NCI-H146 (cell line): Measurements from ENCODE around the gene NR6A1.

Source experiments
- DNase-seq: peaks from one replicate; lab custom pipeline; 2025; lab: John Stamatoyannopoulos, UW

NR6A1 gene

DNA sequence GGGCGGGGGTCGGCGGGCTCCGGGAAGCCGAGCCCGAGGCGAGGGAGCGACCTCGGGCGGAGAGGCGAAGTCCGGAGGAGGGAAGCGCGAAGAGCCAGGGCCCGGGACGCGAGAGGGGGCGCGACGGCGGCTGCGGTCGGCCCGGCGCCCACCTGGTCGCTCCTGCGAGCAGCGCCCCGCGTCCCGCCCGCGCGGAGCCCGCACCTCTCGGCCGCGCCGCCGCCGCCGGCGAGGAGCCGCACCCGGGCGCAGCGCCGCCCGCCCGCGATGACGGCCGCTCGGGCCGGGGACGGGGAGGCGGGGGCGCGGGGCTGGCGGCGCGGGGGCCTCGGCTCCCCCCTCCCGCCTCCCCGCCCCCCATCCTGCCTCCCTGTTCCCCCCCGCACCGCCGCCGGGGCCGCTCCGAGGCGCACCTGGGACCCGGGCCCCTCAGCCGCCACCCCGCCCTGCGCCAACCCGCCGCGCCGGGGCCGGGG, 266.5 kb downstream of the NR6A1 start:
- DNase-seq = no peak

DNA sequence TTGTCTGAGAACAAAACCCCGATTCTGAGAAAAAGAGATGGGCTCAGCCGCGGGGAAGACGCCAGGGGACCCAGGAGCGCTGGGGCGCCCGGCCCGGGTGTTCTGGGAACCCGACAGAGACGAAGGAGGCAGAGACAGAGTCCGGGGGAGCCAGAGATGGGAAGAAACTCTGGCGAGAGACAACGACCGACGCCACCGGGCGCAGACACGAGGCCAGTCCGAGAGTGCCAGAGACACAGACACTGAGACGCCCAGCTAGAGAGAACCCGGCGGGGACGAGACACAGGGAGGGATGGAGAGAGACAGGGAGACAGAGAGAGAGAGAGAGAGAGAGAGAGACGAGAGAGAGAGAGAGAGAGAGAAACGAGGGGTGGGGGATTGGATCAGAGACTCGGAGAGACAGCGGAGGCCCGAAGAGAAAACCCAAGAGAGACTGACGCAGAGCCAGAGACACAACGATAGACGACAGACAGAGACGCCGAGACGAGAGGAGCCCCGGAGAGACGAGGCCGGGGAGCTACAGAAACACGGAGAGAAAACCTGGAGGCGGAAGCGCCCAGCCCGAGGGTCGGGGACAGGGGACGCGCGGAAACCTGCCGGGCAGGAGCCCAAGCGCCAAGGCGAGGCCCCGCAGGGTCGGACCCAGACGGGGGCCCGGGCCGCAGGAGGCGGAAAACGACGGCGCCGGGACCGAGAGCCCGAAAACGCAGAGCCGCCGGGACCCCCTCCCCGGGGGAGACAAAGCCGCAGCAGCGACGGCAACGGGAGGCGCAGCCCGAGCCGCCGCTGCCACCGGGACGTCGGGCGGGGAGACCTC, 267.2 kb downstream of the NR6A1 start:
- DNase-seq = no peak

DNA sequence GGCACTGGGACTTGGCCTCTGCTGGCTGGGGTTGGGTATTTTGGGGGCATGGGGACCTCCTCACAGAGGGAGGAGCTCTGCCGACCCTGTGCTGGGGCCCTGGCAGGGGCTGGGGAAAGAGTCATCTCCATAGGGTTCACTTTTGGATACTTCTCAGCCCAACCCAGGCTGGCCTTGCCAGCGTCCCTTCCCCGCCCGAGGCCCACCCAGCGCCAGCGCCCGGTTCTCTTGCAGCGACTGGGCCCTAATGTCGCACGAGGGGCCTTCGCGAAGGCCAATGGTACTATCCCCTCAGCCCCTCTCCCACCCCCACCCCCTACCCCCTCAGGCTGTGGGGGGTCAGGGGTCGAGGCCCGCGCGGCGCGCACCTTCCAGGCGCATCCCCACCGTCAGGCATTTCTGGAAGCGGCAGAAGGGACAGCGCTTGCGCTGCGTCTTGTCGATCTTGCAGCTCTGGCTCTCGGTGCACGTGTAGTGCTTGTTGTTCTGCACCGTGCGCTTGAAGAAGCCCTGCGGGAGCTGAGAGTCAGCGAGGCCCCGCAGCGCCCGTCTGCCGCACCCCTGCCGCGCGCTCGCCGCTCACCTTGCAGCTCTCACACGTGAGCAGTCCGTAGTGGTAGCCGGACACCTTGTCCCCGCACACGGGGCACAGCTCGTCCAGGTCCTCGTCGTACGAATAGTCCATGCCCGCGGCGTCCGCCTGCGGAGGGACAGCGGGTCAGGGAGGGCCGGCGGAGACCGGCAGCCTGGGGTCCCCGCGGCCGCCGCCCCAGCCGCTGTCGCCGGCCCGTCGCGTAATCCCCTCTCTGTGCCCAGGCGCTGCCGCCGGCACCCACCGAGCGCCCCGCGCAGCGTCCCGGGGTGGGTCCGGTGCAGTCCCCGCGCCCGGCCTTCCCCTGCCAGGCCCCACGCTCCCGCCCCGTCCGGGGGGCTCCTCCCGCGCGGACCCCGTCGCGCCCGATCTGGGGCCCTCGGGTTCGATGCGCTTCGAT, 268.1 kb downstream of the NR6A1 start:
- DNase-seq = no peak

DNA sequence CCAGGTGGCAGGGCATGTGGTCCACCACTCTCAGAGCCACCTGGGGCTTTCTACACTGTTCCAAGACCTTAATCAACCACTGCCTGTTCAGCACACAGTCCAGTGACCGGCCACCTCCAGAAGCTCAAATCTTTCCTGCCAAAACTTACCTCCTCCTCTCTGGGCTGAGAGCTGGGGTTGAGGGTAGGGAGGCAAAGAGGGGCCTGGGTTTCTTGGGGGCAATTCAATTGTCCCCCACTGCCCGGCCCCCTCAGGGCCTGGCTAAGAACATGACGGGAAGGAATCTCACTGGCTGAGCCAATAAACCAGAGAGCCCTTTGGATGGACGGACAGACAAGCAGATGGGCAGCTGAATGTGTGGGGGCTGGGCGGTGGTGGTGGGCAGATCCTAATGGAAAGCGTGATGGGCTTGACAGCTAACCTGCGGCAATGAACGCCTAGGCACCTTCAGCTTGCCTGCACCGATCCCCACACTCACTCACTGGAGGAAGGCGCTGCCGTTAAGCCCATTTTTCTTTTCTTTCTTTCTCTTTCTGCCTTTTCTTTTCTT, 269.3 kb downstream of the NR6A1 start:
- no peak for DNase-seq

DNA sequence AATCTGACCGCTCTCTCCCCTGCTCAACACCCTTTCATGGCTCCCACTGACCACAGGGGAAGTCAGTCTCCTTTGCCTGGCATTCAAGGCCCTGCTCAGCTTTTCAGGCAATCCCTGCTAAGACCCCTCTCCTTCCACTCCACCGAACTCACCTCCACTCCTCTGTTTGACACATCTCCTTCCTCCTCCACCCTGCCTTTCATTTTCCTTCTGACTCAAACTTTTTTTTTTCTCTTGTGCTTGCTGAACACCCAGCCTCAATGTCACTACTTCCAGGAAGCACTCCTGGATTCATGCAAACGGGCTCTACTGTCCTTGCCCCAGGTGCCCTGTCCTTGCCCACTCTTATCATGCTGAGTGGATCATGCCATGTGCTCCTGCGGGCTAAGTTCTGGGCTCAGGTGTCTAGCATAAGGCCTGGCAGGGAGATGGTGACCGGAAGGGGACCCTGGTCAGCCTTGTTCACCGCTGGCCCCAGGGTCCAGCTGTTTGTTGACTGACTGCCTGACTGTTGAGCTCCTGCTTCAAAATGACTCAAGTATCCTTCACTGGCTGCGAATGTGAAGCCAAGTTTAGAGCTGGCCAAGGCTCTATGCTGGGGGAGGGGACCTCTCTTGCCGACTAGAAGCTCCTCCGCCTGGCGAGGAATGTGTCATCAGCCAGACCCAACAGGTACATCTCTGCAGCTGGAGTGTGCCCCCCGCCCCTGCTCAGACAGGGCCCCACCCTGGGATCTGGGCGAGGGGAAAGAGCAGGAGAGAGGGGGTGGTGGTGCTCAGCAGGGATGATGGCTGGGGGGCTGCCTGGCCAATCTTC, 270.1 kb downstream of the NR6A1 start:
- DNase-seq = no peak

DNA sequence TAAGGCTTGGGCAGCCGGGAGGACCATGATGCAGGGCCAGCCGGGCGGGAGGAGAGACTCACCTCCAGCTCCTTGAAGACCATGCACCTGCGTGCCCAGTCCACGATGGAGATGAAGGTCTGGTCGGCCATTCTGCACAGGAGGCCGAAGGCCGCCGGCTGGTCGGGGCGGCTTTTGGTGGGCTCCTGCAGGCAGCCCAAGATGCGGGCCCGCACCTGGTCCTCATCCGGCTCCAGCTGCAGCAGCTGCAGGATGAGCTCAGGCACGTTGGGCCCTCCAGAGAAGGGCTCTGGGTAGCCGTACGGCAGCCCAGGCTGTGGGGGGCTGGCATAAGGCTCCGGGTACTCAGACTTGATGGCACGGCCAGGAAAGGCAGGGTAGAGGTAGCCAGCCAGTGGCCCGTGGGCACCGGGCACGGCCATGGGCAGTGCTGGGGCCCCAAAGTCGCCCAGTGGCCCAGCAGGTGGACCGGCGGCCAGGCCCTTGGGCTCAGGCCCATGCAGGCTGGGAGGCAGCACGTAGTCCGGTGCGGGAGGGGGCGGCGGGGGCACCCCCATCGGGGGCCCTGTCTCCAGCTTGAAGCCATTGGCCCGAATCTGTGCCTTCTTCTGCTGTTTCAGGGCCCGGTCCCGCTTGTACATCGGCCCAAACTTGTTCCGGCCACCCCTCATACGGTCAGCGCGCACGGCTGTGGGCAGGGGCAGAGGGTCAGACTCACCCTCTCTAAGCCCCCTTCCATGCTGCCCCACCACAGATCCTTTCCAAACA, 270.9 kb downstream of the NR6A1 start:
- no peak for DNase-seq

DNA sequence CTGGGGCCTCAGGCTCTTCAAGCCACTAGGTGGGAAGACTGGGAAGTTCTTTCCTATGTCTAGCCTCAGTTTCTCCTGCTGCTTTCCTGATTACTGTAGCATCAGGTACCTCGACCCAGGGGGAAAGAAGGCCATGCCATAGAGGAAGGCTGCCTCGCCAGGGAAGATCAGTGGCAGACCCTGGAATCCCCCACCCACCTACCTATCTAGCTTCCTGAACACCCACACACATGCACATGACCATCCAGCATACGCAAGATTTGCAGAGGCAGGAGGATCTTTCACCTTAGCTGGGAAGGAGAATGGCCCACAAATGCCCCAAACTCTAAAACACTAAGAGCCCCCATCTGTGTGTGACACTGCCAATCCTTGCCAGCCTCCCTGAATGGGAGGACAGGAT, 271.9 kb downstream of the NR6A1 start:
- DNase-seq = no peak

DNA sequence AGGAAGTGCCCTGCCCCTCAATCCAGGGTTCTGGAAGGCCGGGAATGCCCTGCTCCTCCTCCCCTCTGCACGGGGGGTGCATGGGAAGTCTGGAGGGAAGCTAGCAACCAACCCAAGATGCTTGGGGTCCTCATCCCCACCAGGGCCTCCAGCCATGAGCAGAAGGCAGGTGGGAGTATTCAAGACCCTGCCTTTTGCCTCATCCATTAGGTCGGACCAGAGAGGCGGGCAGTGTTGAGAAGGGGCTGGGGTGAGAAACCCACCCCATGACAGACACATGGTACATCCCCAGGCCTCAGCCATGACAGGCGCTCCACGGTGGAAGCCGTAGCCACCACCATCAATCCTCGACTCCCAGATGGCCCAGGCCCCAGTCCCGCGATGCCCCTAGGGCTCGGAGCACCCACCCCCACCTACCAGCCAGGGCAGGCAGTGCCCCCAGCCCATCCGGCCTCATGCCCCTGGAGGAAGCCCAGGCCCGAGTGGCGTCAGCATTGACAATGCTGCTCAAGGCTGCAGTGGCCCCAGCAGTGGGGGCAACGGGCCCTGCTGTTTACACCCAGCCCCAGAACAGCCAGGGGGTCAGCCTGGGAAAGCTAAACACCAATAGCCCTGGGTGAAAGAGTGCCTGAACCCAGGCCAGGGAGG, 272.5 kb downstream of the NR6A1 start:
- no peak for DNase-seq

DNA sequence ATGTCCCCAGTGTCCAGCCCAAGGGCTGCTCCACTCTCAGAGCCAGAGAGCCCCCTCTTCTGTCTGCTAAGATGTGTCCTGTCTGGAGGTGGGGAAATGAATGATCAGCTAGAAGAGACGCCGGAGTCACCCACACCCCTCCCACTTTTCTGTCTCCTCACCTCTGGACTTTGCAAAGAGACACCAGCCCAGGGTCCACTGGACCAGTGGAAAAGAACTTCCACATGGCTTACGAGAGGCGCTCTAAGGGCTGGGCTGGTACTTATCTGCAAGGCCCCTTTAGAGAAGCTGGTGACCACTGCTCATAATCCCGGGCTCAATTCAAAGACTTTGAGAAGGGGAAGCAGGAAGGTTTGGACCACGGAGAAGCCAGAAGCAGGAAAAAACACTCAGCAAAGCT, 273.1 kb downstream of the NR6A1 start:
- no peak for DNase-seq

DNA sequence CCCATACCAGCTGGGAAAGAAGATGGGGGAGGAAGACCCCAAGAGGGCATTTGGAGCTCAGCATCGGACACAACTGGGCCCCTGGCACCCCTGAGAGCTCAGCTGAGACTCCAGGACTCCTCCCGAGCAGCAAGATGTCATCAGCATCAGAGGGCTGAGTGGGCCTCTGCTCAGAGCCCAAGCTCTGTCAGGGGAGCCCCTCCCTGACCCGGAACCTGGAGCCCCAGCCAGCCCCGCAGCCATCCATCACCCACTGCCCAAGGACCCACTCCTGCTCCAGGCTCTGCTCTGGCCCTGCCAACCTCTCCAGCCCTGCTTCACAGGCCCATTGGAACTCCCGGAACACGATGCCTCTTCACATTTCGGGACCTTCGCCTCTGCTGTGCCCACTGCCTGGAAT, 273.7 kb downstream of the NR6A1 start:
- no peak for DNase-seq

DNA sequence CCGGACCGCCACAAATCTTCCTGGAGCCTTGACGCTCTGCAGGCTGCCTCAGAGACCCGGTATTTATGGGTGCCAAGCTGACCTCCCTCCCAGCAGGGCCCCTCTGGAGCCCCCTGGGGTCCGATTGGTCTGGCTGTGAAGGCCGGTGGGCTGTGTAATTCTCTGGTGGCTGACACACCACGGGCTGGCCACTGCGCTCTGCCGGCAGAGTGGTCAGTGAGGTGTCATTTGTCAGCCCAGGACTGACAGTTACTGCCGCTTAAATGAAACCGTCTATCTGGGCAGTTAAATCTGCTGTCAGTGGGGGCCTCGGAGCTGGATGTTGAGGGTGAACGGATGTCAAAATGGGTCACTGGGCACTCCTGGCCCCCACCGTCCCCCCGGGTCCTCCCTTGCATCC, 274.6 kb downstream of the NR6A1 start:
- DNase-seq = no peak

DNA sequence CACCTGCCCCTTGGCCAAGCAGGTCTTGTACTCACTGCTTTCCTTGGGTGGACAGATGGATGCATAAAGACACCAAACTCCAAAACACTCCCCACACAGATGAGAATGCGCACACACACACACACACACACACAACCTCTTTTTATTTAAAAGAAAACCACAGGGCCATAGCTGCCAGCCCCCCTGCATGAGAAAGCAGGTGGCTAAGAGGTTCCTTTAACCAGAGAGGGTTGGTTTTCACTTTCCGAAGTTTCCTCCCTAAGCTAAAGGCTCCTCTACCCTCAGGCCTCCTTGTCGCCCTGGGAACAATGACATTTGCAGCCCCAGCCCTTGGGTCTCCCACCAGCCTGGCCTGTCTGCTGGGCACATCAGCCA, 275.0 kb downstream of the NR6A1 start:
- DNase-seq = no peak

DNA sequence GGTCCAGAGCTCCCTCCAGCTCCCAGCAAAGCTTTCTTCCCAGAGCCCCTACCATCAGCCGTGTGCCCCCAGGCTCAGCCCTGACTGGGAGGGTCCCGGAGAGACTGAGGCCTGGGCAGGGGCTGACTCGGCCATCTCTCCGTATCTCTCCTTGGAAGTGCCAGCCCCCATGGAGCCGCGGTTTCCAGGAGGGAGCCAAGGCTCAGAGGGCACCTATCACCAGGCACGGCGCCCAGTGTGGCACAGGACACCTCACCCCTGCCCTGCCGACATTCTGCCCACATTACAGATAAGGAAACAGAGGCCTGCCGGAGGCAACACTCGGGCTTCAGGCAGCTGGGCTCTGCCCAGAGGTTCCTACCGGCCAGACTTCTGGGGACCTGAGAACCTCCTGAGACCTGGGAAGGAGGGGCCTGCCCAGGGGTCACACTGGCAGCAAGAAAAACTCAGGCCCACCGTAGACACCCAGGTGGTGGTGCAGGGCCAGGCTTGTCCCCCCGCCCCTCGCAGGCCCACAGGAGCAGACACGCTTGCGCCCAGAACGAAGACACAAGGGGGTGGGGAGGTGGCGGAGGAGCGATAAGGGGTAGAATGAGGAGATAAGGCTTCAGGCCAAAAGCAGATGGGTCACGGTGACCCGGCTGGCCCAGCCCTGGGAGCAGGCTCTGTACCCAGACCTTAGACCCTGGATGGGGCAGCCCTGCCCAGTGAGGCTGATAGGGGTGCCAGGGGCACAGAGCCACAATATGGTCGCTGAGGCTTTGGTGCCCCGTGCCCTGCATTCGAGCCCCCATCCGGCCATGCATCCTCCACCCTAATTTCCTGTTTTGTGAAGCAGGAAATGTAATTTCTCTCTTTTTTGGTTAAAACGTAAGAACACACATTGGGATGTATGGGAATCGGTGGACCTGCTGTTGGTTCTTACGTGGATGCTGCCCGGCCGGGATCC, 275.7 kb downstream of the NR6A1 start:
- no peak for DNase-seq

DNA sequence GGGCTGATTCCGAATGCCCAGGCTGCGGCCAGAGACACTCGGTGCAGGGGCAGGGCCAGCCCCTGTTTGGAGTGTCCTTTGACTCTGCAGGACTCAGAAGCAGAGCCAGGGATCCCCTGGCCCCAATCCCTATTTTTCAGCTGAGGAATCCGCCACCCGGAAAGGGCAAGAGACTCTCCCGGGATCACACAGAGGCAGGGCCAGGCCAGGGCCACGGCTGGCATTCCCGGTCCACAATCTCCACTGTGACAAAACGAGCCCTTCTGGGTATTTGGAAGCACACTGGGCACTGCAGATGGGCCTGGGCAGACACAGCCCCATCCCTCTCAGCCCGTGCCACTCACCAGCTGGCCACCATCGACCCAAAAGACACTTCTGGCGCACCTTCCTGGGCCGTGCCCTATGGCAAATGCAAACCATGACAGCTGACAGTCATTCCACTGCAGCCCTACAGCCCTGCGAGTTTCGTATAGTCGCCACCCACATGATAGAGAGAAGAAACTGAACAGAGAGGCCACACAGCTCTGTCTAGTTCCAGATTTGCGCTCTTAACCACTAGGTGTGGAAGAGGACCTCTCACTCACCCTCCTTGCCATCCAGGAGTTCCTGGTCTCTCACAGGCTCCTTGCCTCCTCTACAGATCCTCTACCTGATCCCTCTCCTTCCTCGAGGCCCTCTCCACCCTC, 277.2 kb downstream of the NR6A1 start:
- DNase-seq = no peak

DNA sequence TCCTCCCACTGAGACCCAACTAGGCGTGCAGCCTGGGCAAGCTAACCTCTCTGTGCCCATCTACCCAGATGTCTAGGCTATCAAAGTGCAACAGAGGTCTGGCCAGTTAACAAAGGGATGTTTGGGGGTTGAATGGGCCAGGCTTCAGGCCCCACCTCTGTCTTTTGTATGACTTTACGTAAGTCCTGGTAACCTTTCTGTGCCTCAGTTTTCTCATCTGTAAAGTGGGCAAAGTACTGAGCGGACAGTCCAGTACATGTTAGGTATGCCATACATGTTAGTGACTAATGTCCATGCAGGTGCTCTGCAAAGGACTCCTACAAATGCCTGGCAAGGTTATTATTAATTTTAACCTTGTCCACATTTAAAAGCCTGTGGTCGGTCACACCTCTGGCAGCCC, 277.9 kb downstream of the NR6A1 start:
- DNase-seq = no peak

DNA sequence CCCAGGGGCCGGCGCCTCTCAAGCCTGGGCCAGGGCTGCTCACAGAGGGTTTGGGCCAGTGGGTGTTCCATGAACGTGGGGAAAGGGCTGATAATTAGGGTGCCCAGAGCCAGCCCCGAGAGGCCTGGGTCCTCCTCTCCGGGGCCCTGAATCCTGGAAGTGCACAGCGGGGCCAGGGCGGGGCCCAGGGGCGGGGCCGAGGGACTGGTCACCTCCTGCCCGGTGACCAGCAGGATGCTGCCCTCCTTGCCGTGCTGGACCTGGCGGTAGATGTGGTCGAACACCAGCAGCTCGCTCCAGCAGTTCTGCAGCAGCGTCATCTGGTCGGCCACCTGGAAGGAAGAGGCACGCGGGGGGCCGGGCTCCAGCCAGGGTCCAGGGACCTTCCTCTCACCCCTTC, 278.3 kb downstream of the NR6A1 start:
- no peak for DNase-seq

DNA sequence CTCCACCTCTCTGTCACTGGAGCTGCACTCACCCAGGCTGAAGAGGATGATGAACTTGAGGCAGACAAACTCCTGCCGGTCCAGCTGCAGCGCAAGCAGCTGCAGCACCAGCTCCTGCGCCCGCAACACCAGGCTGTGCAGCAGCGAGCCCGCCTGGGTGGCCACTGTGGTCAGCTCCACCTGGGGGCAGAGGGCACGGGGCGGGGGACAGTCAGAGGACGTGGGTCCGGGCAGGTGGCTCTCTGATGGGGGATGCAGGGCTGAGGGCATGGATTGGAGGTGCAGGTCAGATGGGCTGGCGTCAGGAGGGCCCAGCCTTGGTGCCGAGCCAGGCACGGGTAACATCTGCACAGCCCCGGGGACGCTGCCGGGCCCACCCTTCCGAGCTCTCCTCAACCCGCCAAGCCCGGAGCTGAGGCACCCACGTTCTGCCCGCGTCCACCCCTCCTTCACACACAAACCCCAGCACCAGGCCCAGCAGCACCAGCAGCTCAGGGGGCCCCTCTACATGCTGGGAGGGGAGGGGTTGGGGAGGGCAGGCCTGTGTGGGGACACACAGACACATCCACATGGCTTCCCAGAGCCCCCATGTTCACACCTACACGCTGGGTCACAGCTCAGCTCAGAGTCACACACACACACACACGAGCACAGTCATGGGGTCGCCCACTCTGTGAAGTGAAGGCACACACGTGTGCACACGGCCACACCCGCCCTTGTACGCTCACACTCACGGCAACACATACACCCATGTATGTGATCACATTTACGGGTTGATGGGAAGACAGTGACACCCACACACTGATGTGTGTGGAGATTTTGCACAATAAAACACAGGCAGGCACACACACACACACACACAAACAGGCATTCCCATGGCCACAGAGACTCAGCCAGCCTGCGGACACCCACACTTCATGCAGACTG, 279.8 kb downstream of the NR6A1 start:
- no peak for DNase-seq

DNA sequence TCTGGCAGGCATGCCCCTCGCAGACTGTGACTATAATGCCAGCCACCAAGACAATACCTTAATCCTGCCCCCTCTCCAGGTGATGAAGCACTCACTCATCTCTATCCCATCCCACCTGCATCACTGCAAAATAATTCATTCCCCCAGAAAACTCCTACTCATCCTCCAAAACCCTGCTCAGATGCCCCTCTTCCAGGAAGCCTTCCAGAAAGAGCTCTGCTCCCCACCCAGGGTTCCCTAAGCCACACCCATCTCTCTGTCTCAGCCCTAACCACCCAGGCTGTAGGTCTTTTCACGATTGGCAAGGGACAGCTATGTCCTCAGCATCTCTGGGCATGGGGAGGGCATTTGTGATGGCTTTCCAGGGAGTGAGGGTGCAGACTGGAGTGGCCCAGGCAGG, 281.1 kb downstream of the NR6A1 start:
- no peak for DNase-seq
